H1 (cell line): ENCODE results near the gene RXFP1. TPM values are rescaled to one million over a fixed set of nuclear protein-coding genes. Genes with fewer than 3 reads are reported as not detected.

Experiments used
- CBX8 ChIP-seq: fragments of 300-800, 300-1000 bp; sonication (generic); IDR thresholded peaks from 2 replicates; pipeline ENCODE4 v1.7.1; 2016; ENCODE audit warnings: low read depth, low read length, borderline replicate concordance
- EP300 ChIP-seq, 2 experiments: IDR thresholded peaks; 1 replicate in 1 of 2; 2 replicates in 1 of 2; pipeline ENCODE4 v1.6.1; 2011 to 2012; ENCODE audit warnings: low read depth in 2 of 2, low read length in 2 of 2, mild to moderate bottlenecking in 2 of 2, borderline replicate concordance in 1 of 2, inconsistent platforms in 1 of 2, moderate library complexity in 1 of 2
- FOSL1 ChIP-seq: IDR thresholded peaks from 2 replicates; pipeline ENCODE4 v1.6.1; 2011; ENCODE audit warnings: mild to moderate bottlenecking, low read depth, low read length, moderate library complexity; ENCODE audit not compliant: insufficient read depth
- HDAC6 ChIP-seq: IDR thresholded peaks from one replicate; pipeline ENCODE4 v1.7.1; 2012; ENCODE audit warnings: low read depth, mild to moderate bottlenecking, inconsistent platforms, low read length, moderate library complexity
- RFX5 ChIP-seq: IDR thresholded peaks from 2 replicates; pipeline ENCODE4 v1.6.1; 2011; ENCODE audit warnings: low read depth, low read length, improper control_type of control experiment, borderline replicate concordance
- SP2 ChIP-seq: IDR thresholded peaks from 2 replicates; pipeline ENCODE4 v1.6.1; 2012; ENCODE audit warnings: mild to moderate bottlenecking, low read length, inconsistent platforms
- polyA plus RNA-seq, 7 experiments: library from polyadenylated mRNA; depleted of rRNA in 3 of 7; stranded (reverse) in 5 of 7; unstranded in 2 of 7; fragments of >200 nt in 5 of 7; fragments of 200-250 nt in 2 of 7; gene quantifications; 1 replicate in 5 of 7; 2 replicates in 1 of 7; 4 replicates in 1 of 7; pipeline versions ENCODE4 v1.2.1 to v1.2.3, GENCODE V29; 2011 to 2013; ENCODE audit warnings: missing spikeins in 2 of 7, mixed read lengths in 2 of 7
- total RNA-seq: library from RNA; stranded (reverse); fragmentation: NEBNext Ultra II Directional; extraction: Animal tissue kit (Norgen Biotek cat#: 25700); gene quantifications from 2 replicates; pipeline ENCODE4 v1.2.1, GENCODE V29; 2021
- TF ChIP-seq, protein P1 (sequence below): fragments of 300-600 bp; sonication (generic); IDR thresholded peaks from 2 replicates; pipeline ENCODE4 v1.7.1; 2012; ENCODE audit warnings: low read length, moderate library complexity, mild to moderate bottlenecking, inconsistent platforms; ENCODE audit not compliant: insufficient replicate concordance
- TF ChIP-seq, protein P2 (sequence below): IDR thresholded peaks from 2 replicates; pipeline ENCODE4 v1.6.1; 2012; ENCODE audit warnings: inconsistent platforms

The RXFP1 gene
- total and polyA plus RNA-seq, 2 of the 8 experiments (the other 6 are each of a cell fraction or from before 2014, with no cell fraction given), result 0.14 to 0.56 TPM

DNA sequence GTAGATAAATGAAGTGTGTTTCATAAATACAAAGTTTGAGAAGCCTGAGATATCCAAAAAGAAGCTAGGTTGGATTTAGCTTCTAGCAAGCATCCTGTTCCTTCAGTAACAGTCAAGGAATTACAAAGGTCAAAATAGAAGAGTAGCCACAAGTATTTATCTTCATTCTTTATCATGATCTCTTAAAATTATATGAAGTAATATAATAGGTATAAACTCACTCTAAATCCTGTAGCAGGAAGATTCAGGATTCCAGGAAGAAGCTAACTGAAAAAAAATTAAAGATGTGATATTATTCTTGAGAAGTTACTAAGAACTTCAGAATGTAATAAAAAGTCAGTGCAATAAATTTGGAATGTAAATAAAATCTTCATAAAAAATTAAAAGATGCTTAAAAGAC is 31.1 kb upstream of the RXFP1 start (continued):
- TF ChIP-seq, protein P1, sequence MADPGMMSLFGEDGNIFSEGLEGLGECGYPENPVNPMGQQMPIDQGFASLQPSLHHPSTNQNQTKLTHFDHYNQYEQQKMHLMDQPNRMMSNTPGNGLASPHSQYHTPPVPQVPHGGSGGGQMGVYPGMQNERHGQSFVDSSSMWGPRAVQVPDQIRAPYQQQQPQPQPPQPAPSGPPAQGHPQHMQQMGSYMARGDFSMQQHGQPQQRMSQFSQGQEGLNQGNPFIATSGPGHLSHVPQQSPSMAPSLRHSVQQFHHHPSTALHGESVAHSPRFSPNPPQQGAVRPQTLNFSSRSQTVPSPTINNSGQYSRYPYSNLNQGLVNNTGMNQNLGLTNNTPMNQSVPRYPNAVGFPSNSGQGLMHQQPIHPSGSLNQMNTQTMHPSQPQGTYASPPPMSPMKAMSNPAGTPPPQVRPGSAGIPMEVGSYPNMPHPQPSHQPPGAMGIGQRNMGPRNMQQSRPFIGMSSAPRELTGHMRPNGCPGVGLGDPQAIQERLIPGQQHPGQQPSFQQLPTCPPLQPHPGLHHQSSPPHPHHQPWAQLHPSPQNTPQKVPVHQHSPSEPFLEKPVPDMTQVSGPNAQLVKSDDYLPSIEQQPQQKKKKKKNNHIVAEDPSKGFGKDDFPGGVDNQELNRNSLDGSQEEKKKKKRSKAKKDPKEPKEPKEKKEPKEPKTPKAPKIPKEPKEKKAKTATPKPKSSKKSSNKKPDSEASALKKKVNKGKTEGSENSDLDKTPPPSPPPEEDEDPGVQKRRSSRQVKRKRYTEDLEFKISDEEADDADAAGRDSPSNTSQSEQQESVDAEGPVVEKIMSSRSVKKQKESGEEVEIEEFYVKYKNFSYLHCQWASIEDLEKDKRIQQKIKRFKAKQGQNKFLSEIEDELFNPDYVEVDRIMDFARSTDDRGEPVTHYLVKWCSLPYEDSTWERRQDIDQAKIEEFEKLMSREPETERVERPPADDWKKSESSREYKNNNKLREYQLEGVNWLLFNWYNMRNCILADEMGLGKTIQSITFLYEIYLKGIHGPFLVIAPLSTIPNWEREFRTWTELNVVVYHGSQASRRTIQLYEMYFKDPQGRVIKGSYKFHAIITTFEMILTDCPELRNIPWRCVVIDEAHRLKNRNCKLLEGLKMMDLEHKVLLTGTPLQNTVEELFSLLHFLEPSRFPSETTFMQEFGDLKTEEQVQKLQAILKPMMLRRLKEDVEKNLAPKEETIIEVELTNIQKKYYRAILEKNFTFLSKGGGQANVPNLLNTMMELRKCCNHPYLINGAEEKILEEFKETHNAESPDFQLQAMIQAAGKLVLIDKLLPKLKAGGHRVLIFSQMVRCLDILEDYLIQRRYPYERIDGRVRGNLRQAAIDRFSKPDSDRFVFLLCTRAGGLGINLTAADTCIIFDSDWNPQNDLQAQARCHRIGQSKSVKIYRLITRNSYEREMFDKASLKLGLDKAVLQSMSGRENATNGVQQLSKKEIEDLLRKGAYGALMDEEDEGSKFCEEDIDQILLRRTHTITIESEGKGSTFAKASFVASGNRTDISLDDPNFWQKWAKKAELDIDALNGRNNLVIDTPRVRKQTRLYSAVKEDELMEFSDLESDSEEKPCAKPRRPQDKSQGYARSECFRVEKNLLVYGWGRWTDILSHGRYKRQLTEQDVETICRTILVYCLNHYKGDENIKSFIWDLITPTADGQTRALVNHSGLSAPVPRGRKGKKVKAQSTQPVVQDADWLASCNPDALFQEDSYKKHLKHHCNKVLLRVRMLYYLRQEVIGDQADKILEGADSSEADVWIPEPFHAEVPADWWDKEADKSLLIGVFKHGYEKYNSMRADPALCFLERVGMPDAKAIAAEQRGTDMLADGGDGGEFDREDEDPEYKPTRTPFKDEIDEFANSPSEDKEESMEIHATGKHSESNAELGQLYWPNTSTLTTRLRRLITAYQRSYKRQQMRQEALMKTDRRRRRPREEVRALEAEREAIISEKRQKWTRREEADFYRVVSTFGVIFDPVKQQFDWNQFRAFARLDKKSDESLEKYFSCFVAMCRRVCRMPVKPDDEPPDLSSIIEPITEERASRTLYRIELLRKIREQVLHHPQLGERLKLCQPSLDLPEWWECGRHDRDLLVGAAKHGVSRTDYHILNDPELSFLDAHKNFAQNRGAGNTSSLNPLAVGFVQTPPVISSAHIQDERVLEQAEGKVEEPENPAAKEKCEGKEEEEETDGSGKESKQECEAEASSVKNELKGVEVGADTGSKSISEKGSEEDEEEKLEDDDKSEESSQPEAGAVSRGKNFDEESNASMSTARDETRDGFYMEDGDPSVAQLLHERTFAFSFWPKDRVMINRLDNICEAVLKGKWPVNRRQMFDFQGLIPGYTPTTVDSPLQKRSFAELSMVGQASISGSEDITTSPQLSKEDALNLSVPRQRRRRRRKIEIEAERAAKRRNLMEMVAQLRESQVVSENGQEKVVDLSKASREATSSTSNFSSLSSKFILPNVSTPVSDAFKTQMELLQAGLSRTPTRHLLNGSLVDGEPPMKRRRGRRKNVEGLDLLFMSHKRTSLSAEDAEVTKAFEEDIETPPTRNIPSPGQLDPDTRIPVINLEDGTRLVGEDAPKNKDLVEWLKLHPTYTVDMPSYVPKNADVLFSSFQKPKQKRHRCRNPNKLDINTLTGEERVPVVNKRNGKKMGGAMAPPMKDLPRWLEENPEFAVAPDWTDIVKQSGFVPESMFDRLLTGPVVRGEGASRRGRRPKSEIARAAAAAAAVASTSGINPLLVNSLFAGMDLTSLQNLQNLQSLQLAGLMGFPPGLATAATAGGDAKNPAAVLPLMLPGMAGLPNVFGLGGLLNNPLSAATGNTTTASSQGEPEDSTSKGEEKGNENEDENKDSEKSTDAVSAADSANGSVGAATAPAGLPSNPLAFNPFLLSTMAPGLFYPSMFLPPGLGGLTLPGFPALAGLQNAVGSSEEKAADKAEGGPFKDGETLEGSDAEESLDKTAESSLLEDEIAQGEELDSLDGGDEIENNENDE, result no peak
- TF ChIP-seq, protein P2, sequence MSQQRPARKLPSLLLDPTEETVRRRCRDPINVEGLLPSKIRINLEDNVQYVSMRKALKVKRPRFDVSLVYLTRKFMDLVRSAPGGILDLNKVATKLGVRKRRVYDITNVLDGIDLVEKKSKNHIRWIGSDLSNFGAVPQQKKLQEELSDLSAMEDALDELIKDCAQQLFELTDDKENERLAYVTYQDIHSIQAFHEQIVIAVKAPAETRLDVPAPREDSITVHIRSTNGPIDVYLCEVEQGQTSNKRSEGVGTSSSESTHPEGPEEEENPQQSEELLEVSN, result no peak
- TF ChIP-seq CBX8 (no peak), RFX5 (no peak), SP2 (no peak), FOSL1 (no peak), HDAC6 (no peak), EP300 (IDR thresholded peaks at IDR 0.05; ENCODE audit: borderline replicate concordance in 1 of 2, low read depth in 2 of 2, low read length in 2 of 2) (no peak)
